HCT116 (cell line): Measurements from ENCODE around the gene ITGA4. TPM values are rescaled to one million over a fixed set of nuclear protein-coding genes. Genes with fewer than 3 reads are reported as not detected.

Experiments used
- ATAC-seq: fragments of 200-7000 bp; cut with Tn5 transposase; 2 replicates; pipeline ENCODE4 v1.9.1; 2020; ENCODE audit warnings: mild to moderate bottlenecking, moderate library complexity
- BruUV-seq: library from RNA; stranded (reverse); fragments of 400-500 nt; replicated peaks from 2 replicates; lab custom pipeline; 2021; lab: Mats Ljungman, UMichigan
- CTCF ChIA-PET: fragments of 300-600 bp; sonication (Branson Sonifier 250); formaldehyde crosslinking; loops from one replicate; lab custom pipeline; 2021; ENCODE audit warnings: antibody characterized with exemption; lab: Charles Lee
- POLR2A ChIA-PET: fragments of 300-600, 350-600 bp; sonication (Branson Sonifier 250); formaldehyde crosslinking; loops from one replicate; lab custom pipeline; 2021; ENCODE audit warnings: antibody characterized with exemption; lab: Charles Lee
- RAD21 ChIA-PET, 2 experiments: fragments of 300-600 bp; sonication (Branson Sonifier 250); formaldehyde crosslinking; loops; one replicate each; lab custom pipeline; 2023; ENCODE audit warnings: low total read pairs in 2 of 2; ENCODE audit not compliant: uncharacterized antibody in 2 of 2, unreplicated experiment in 2 of 2, low non-redundant PET in 1 of 2; lab: Charles Lee
- DNase-seq: peaks from one replicate; pipeline ENCODE4 v3.0.0-alpha.2; 2010; ENCODE audit warnings: low read depth, low spot score
- H2AFZ ChIP-seq: fragments of 200-600 bp; shearing (Covaris generic), sonication (generic); 2 replicates; pipeline ENCODE4 v1.6.1; 2017; ENCODE audit warnings: low read depth, mixed run types, mixed read lengths, antibody characterized with exemption, low read length; ENCODE audit not compliant: poor library complexity, severe bottlenecking
- H3K27ac ChIP-seq: 2 replicates; pipeline ENCODE4 v1.5.1; 2012; ENCODE audit warnings: low read depth, low read length
- H3K27me3 ChIP-seq: fragments of 200-600 bp; sonication (generic); 2 replicates; pipeline ENCODE4 v1.6.1; 2016; ENCODE audit warnings: mixed run types, low read length, mixed read lengths; ENCODE audit not compliant: insufficient read depth
- H3K36me3 ChIP-seq, 2 experiments: fragments of 200-500 bp in 1 of 2; fragments of 200-600 bp in 1 of 2; sonication (Bioruptor generic) in 1 of 2; sonication (generic) in 1 of 2; 2 replicates each; pipeline versions ENCODE4 v1.5.1 to v1.6.1; 2014 to 2016; ENCODE audit warnings: low read length in 2 of 2, inconsistent platforms in 1 of 2, mixed read lengths in 1 of 2, mixed run types in 1 of 2; ENCODE audit not compliant: insufficient read depth in 2 of 2, control insufficient read depth in 1 of 2
- H3K4me1 ChIP-seq, 2 experiments: fragments of 200-600 bp in 1 of 2; sonication (generic) in 1 of 2; 2 replicates each; pipeline versions ENCODE4 v1.5.1 to v1.6.1; 2012 to 2017; ENCODE audit warnings: low read length in 2 of 2, inconsistent platforms in 1 of 2, mild to moderate bottlenecking in 1 of 2, mixed read lengths in 1 of 2, mixed run types in 1 of 2, moderate library complexity in 1 of 2; ENCODE audit not compliant: insufficient read depth in 2 of 2, control insufficient read depth in 1 of 2
- H3K4me2 ChIP-seq: fragments of 200-600 bp; sonication (generic); 2 replicates; pipeline ENCODE4 v1.6.1; 2017; ENCODE audit warnings: mixed run types, low read length, mixed read lengths
- H3K4me3 ChIP-seq, 2 experiments: fragments of 200-600 bp in 1 of 2; sonication (generic) in 1 of 2; replicated peaks in 1 of 2; 2 replicates each; pipeline ENCODE4 v1.5.1; 2011 to 2016; ENCODE audit warnings: low read length in 2 of 2, control low read depth in 1 of 2, low read depth in 1 of 2, mild to moderate bottlenecking in 1 of 2, mixed read lengths in 1 of 2, mixed run types in 1 of 2
- H3K79me2 ChIP-seq: fragments of 200-600 bp; sonication (generic); 2 replicates; pipeline ENCODE4 v1.6.1; 2017; ENCODE audit warnings: mild to moderate bottlenecking, mixed run types, low read length, moderate library complexity, mixed read lengths; ENCODE audit not compliant: insufficient read depth
- H3K9ac ChIP-seq: fragments of 200-600 bp; sonication (generic); 2 replicates; pipeline ENCODE4 v1.6.1; 2016; ENCODE audit warnings: low read length, mixed read lengths
- H3K9me2 ChIP-seq: fragments of 200-600 bp; sonication (generic), shearing (Covaris generic); 2 replicates; pipeline ENCODE4 v1.6.1; 2017; ENCODE audit warnings: mixed run types, mild to moderate bottlenecking, moderate library complexity; ENCODE audit not compliant: insufficient read depth
- H3K9me3 ChIP-seq, 2 experiments: fragments of 200-500 bp in 1 of 2; fragments of 200-600 bp in 1 of 2; sonication (Bioruptor generic) in 1 of 2; sonication (generic) in 1 of 2; 2 replicates each; pipeline ENCODE4 v1.6.1; 2014 to 2017; ENCODE audit warnings: low read length in 2 of 2, mixed read lengths in 2 of 2, inconsistent platforms in 1 of 2, low read depth in 1 of 2, mild to moderate bottlenecking in 1 of 2, mixed run types in 1 of 2, moderate library complexity in 1 of 2; ENCODE audit not compliant: control insufficient read depth in 1 of 2, insufficient read depth in 1 of 2
- H4K20me1 ChIP-seq: fragments of 200-600 bp; sonication (generic), shearing (Covaris generic); 2 replicates; pipeline ENCODE4 v1.6.1; 2017; ENCODE audit warnings: mixed run types, mild to moderate bottlenecking, moderate library complexity; ENCODE audit not compliant: insufficient read depth
- CBX3 ChIP-seq: IDR thresholded peaks from 2 replicates; pipeline ENCODE4 v1.6.1; 2012; ENCODE audit warnings: low read depth
- EGR1 ChIP-seq: IDR thresholded peaks from 2 replicates; pipeline ENCODE4 v1.6.1; 2012; ENCODE audit warnings: low read depth
- ELF1 ChIP-seq: IDR thresholded peaks from 2 replicates; pipeline ENCODE4 v1.6.1; 2012; ENCODE audit warnings: low read depth, borderline replicate concordance
- EZH2 ChIP-seq: fragments of 200-600 bp; sonication (generic); IDR thresholded peaks from 2 replicates; pipeline ENCODE4 v1.6.1; 2017; ENCODE audit warnings: antibody characterized with exemption, mixed run types
- EZH2phosphoT487 ChIP-seq: fragments of 200-600 bp; IDR thresholded peaks from 2 replicates; pipeline ENCODE4 v1.6.1; 2018; ENCODE audit warnings: antibody characterized with exemption, borderline replicate concordance
- FOSL1 ChIP-seq: IDR thresholded peaks from 2 replicates; pipeline ENCODE4 v1.6.1; 2012; ENCODE audit warnings: low read depth
- JUND ChIP-seq: IDR thresholded peaks from 2 replicates; pipeline ENCODE4 v1.6.1; 2012
- MAX ChIP-seq: IDR thresholded peaks from 2 replicates; pipeline ENCODE4 v1.6.1; 2012
- POLR2A ChIP-seq: IDR thresholded peaks from 2 replicates; pipeline ENCODE4 v1.7.0; 2011; ENCODE audit warnings: borderline replicate concordance; ENCODE audit not compliant: insufficient read depth, insufficient read length; ENCODE audit errors: extremely low read depth
- RAD21 ChIP-seq: IDR thresholded peaks from 2 replicates; pipeline ENCODE4 v1.6.1; 2012; ENCODE audit warnings: low read depth, mild to moderate bottlenecking
- SIN3A ChIP-seq: IDR thresholded peaks from 2 replicates; pipeline ENCODE4 v1.6.1; 2012; ENCODE audit warnings: low read depth
- SP1 ChIP-seq: IDR thresholded peaks from 2 replicates; pipeline ENCODE4 v1.6.1; 2012; ENCODE audit warnings: low read depth
- SRF ChIP-seq: IDR thresholded peaks from 2 replicates; pipeline ENCODE4 v1.6.1; 2012; ENCODE audit warnings: low read depth
- TCF7L2 ChIP-seq: IDR thresholded peaks from 2 replicates; pipeline ENCODE4 v1.7.0; 2011; ENCODE audit warnings: borderline replicate concordance, inconsistent platforms; ENCODE audit not compliant: insufficient read depth, insufficient read length; ENCODE audit errors: extremely low read depth
- YY1 ChIP-seq: IDR thresholded peaks from 2 replicates; pipeline ENCODE4 v1.6.1; 2011; ENCODE audit warnings: low read length, low read depth, moderate library complexity, mild to moderate bottlenecking; ENCODE audit not compliant: insufficient replicate concordance; ENCODE audit errors: extremely low read depth
- ZNF274 ChIP-seq: fragments of 200-500 bp; sonication (Bioruptor generic); IDR thresholded peaks from 2 replicates; pipeline ENCODE4 v1.6.1; 2014; ENCODE audit warnings: mild to moderate bottlenecking, low read depth, low read length, inconsistent platforms
- intact Hi-C: fragments of 100-400 bp; cut with micrococcal nuclease; formaldehyde crosslinking; loops from 2 replicates; pipeline ENCODE4 v1.10.0; 2022
- total RNA-seq: library from RNA; stranded (reverse); gene quantifications from one replicate; pipeline ENCODE4 v1.2.1, GENCODE V29; 2021; ENCODE audit not compliant: unreplicated experiment
- TF ChIP-seq, protein P1 (sequence below): IDR thresholded peaks from 2 replicates; pipeline ENCODE4 v1.6.1; 2011; ENCODE audit warnings: mild to moderate bottlenecking, low read length, moderate library complexity; ENCODE audit not compliant: insufficient replicate concordance; ENCODE audit errors: extremely low read depth

ITGA4 gene
- total RNA-seq, 1 experiment from 2014 or later = 0.49 TPM

GRCh38 chr2:181471783-181472182 lies 14.6 kb downstream of the ITGA4 start:
- no peak overlapping the region for H3K27ac ChIP-seq
- no peaks in the 10 kb centered on the region for H3K9me3 ChIP-seq
- no peaks in the 10 kb centered on the region for H4K20me1 ChIP-seq
- CTCF ChIA-PET = no interaction called here
- RAD21 ChIA-PET = no interaction called here
- no peaks in the 10 kb centered on the region for H3K36me3 ChIP-seq
- BruUV-seq = no TSS peak
- no peaks in the 10 kb centered on the region for H3K79me2 ChIP-seq
- H3K4me1 ChIP-seq = no peaks in the 10 kb centered on the region
- H3K4me3 ChIP-seq = no peak overlapping the region
- no peak overlapping the region for H2AFZ ChIP-seq
- no peak for ATAC-seq
- H3K4me2 ChIP-seq = no peak overlapping the region
- H3K9me2 ChIP-seq = no peaks in the 10 kb centered on the region
- no peaks in the 10 kb centered on the region for H3K27me3 ChIP-seq
- intact Hi-C loops = no loop called here
- TF ChIP-seq CBX3 (no peak), SRF (no peak), FOSL1 (no peak), EZH2phosphoT487 (no peak), POLR2A (no peak), SP1 (no peak), JUND (no peak), RAD21 (no peak), SIN3A (no peak), YY1 (no peak), EGR1 (no peak), ZNF274 (no peak), ELF1 (no peak), TCF7L2 (no peak), MAX (no peak), EZH2 (no peak)
- TF ChIP-seq, protein P1, sequence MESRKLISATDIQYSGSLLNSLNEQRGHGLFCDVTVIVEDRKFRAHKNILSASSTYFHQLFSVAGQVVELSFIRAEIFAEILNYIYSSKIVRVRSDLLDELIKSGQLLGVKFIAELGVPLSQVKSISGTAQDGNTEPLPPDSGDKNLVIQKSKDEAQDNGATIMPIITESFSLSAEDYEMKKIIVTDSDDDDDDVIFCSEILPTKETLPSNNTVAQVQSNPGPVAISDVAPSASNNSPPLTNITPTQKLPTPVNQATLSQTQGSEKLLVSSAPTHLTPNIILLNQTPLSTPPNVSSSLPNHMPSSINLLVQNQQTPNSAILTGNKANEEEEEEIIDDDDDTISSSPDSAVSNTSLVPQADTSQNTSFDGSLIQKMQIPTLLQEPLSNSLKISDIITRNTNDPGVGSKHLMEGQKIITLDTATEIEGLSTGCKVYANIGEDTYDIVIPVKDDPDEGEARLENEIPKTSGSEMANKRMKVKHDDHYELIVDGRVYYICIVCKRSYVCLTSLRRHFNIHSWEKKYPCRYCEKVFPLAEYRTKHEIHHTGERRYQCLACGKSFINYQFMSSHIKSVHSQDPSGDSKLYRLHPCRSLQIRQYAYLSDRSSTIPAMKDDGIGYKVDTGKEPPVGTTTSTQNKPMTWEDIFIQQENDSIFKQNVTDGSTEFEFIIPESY = no peak
- TF ChIP-seq, all 23 proteins: peak for 0
- POLR2A ChIA-PET = no interaction called here
- DNase-seq = no peak
- no peak overlapping the region for H3K9ac ChIP-seq
